Measurements from ENCODE around the gene GAGE12J.
"Not testable (repeated sequence)": the region's sequence is repeated elsewhere in the genome, so short reads cannot be mapped to it uniquely, and the experiment has no call there.

GAGE12J gene

DNA sequence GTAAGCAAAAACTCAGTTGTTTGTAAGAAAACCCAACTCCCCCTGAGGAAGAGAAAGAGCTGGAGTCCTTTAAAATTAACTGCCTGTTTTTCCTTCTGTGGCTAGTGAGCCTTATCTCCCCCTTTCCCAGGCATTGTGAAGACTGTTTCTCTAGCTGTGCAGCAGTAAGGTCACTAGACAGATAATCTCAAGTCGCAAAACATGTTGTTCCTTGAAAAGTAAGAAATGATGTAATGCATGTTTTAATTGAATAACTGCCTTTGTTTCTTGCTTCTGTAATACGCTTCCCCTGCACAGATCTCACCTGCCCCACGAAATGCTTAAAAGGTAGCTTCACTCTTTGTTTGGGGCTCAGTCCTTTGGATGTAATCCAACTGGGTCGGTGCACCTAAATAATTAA lies 5.8 kb upstream of the GAGE12J start:
- TF ChIP-seq, protein P1, sequence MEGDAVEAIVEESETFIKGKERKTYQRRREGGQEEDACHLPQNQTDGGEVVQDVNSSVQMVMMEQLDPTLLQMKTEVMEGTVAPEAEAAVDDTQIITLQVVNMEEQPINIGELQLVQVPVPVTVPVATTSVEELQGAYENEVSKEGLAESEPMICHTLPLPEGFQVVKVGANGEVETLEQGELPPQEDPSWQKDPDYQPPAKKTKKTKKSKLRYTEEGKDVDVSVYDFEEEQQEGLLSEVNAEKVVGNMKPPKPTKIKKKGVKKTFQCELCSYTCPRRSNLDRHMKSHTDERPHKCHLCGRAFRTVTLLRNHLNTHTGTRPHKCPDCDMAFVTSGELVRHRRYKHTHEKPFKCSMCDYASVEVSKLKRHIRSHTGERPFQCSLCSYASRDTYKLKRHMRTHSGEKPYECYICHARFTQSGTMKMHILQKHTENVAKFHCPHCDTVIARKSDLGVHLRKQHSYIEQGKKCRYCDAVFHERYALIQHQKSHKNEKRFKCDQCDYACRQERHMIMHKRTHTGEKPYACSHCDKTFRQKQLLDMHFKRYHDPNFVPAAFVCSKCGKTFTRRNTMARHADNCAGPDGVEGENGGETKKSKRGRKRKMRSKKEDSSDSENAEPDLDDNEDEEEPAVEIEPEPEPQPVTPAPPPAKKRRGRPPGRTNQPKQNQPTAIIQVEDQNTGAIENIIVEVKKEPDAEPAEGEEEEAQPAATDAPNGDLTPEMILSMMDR (IDR thresholded peaks at IDR 0.05; ENCODE audit: unreplicated experiment in 3 of 3) = no peak
- Mint-ChIP-seq H3K27ac (no peak overlapping the region), H3K36me3 (ENCODE audit: low read depth) (no peaks in the 10 kb centered on the region), H3K4me3 (no peak overlapping the region), H3K9me3 (peaks cover 2% of the 10 kb centered on the region), H3K4me1 (no peaks in the 10 kb centered on the region), H3K27me3 (ENCODE audit: low read depth) (no peaks in the 10 kb centered on the region)

DNA sequence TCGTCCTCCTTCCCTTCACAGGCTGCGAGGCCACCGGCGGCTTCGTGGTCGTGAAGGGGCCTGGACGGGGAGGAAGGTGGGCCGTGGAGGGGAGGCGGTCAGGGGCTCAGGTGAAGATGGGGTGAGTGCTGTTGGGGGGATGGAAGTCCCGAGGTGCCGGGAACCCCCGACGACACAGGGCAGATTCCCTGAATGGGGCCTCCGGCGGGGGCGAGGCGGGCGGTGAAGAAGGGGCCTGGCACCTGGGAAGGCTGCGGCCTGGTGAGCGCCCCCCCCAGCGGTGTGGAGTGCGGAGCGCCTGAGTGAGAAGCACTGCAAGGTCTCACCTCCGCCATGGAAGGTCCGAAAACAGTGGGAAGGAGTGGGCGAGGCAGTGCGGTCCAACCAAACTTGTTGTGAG lies 429 bp downstream of the GAGE12J start:
- not testable (repeated sequence) for H3K9me3 Mint-ChIP-seq; H3K4me3 Mint-ChIP-seq; H3K4me1 Mint-ChIP-seq; H3K27me3 Mint-ChIP-seq (ENCODE audit: low read depth); H3K27ac Mint-ChIP-seq; H3K36me3 Mint-ChIP-seq (ENCODE audit: low read depth)

DNA sequence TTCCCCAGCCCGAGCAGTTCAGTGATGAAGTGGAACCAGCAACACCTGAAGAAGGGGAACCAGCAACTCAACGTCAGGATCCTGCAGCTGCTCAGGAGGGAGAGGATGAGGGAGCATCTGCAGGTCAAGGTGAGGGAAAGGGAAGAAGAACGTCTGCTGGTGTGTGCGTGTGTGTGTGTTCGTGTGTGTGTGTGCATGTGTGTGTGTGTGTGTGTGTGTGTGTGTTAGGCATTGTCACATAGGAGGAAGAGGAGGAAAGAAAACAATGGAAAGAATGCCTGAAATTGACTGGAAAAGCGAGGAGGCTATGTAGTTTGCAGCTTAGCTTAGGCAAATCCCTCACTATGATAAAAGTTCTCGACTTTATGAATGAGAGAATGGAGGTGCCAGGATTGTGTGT lies 1.9 kb downstream of the GAGE12J start:
- H3K9me3 Mint-ChIP-seq; H3K4me3 Mint-ChIP-seq; H3K27me3 Mint-ChIP-seq (ENCODE audit: low read depth); H3K27ac Mint-ChIP-seq; H3K36me3 Mint-ChIP-seq (ENCODE audit: low read depth); H3K4me1 Mint-ChIP-seq: not testable (repeated sequence)

DNA sequence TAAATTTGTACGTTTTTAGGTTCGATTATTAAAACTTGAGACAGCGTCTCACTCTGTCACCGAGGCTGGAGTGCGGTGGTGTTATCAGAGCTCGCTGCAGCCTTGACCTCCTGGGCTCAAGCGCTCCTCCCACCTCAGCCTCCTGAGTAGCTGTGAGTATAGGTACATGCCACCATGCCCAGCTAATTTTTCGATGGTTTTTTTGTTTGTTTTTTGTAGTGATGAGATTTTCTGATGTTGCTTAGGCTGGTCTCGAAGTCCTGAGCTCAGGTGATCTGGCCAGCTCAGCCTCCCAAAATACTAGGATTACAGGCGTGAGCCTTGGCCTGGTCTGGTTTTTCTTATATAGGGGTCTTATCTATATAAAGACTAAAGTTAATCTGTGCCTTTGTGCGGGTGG lies 8.6 kb downstream of the GAGE12J start:
- H3K27ac Mint-ChIP-seq; H3K4me3 Mint-ChIP-seq; H3K36me3 Mint-ChIP-seq (ENCODE audit: low read depth); H3K27me3 Mint-ChIP-seq (ENCODE audit: low read depth); H3K4me1 Mint-ChIP-seq; H3K9me3 Mint-ChIP-seq: not testable (repeated sequence)

DNA sequence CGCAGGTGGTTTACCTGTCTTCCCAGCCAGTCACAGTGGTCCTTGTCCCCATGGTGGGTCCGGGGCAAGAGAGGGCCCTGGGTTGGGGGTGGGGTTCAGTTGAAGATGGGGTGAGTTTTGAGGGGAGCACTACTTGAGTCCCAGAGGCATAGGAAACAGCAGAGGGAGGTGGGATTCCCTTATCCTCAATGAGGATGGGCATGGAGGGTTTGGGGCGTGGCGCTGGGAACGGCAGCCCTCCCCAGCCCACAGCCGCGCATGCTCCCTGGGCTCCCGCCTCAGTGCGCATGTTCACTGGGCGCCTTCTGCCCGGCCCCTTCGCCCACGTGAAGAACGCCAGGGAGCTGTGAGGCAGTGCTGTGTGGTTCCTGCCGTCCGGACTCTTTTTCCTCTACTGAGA lies 9.4 kb downstream of the GAGE12J start, which contains the start of gene GAGE13:
TSS of gene GAGE13 (plus strand) at position 301 of the 400 bp plus-strand sequence. CDS start 1,156 bp downstream, outside the sequence.
- H3K36me3 Mint-ChIP-seq (ENCODE audit: low read depth); H3K9me3 Mint-ChIP-seq; H3K27me3 Mint-ChIP-seq (ENCODE audit: low read depth); H3K27ac Mint-ChIP-seq; H3K4me3 Mint-ChIP-seq; H3K4me1 Mint-ChIP-seq: not testable (repeated sequence)

DNA sequence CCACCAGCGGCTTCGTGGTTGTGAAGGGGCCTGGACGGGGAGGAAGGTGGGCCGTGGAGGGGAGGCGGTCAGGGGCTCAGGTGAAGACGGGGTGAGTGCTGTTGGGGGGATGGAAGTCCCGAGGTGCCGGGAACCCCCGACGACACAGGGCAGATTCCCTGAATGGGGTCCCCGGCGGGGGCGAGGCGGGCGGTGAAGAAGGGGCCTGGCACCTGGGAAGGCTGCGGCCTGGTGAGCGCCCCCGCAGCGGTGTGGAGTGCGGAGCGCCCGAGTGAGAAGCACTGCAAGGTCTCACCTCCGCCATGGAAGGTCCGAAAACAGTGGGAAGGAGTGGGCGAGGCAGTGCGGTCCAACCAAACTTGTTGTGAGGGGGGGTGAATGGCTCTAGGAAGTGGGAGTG lies 10.0 kb downstream of the GAGE12J start:
- H3K4me3 Mint-ChIP-seq; H3K27ac Mint-ChIP-seq; H3K36me3 Mint-ChIP-seq (ENCODE audit: low read depth); H3K27me3 Mint-ChIP-seq (ENCODE audit: low read depth); H3K9me3 Mint-ChIP-seq; H3K4me1 Mint-ChIP-seq: not testable (repeated sequence)

DNA sequence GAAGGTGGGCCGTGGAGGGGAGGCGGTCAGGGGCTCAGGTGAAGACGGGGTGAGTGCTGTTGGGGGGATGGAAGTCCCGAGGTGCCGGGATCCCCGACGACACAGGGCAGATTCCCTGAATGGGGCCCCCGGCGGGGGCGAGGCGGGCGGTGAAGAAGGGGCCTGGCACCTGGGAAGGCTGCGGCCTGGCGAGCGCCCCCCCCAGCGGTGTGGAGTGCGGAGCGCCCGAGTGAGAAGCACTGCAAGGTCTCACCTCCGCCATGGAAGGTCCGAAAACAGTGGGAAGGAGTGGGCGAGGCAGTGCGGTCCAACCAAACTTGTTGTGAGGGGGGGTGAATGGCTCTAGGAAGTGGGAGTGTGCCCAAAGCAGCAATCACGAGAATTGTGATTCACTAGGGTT lies 19.6 kb downstream of the GAGE12J start:
- not testable (repeated sequence) for H3K27ac Mint-ChIP-seq; H3K4me3 Mint-ChIP-seq; H3K36me3 Mint-ChIP-seq (ENCODE audit: low read depth); H3K9me3 Mint-ChIP-seq; H3K27me3 Mint-ChIP-seq (ENCODE audit: low read depth); H3K4me1 Mint-ChIP-seq

DNA sequence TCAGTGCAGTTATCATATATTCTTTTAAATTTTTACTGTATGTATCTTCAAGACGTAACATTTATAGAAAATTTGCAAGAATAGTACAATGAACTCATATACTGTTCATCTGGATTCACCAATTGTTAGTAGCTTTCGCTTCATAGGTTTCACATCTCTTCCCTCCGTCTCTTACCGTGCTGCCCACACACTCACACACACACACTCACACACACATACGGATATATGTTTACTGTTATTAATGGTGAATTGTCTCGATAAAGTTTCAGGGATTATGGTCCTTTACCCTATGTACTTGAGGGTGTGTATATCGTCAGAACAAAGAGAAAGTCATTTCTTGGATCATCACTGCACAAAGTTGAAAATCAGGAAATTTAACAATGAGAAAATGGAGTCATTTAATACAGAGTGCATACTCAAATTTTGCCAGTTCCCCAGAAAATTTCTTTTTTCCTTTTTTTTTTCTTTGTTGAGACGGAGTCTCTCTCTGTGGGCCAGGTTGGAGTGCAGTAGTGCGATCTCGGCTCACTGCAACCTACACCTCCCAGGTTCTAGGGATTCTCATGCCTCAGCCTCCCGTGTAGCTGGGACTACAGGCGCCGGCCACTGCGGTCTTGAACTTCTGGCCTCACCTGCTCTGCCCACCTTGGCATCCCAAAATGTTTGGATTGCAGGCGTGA lies 22.8 kb downstream of the GAGE12J start:
- not testable (repeated sequence) for H3K27me3 Mint-ChIP-seq (ENCODE audit: low read depth); H3K4me1 Mint-ChIP-seq; H3K9me3 Mint-ChIP-seq; H3K4me3 Mint-ChIP-seq; H3K36me3 Mint-ChIP-seq (ENCODE audit: low read depth); H3K27ac Mint-ChIP-seq

DNA sequence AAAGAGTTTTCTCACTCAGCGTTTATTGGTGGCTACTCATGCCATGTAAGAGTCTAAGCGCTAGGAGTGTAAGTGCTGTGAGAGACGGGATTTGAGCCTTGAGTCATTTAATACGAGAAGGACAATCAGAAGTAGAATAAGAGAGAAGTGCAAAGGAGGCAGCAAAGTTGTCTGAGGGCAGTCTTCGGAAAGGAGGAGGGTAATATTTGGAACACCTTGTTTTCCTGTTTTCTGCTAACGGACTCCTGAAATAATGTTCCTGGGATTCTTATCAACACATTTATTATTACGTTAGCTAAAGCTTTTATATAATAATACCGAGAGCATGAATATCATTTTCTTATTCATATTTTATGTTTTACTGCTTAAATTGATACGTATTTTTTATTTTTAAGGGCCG lies 23.6 kb downstream of the GAGE12J start:
- H3K4me3 Mint-ChIP-seq; H3K4me1 Mint-ChIP-seq; H3K27ac Mint-ChIP-seq; H3K27me3 Mint-ChIP-seq (ENCODE audit: low read depth); H3K36me3 Mint-ChIP-seq (ENCODE audit: low read depth); H3K9me3 Mint-ChIP-seq: not testable (repeated sequence)

DNA sequence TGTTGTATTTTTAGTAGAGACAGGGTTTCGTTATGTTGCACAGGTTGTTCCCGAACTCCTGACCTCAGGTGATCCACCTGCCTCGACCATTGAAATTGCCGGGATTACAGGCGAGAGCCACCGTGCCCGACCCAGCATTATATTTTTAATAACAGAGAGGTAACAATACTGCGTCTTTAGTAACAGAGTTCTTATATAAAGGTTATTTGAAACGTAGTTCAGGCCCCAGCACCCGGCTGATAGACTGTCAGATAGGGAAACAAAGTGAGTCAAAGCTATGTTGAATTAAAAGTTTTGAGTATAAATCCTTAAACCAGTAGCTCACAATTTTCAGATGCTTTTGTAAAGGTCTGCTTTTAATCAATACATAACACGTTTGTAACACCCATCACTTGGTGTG lies 24.3 kb downstream of the GAGE12J start:
- H3K4me1 Mint-ChIP-seq; H3K9me3 Mint-ChIP-seq; H3K27ac Mint-ChIP-seq; H3K27me3 Mint-ChIP-seq (ENCODE audit: low read depth); H3K36me3 Mint-ChIP-seq (ENCODE audit: low read depth); H3K4me3 Mint-ChIP-seq: not testable (repeated sequence)
